GM21576 (cell line): ENCODE results near the gene INPP4A.
"Not testable (repeated sequence)": the region's sequence is repeated elsewhere in the genome, so short reads cannot be mapped to it uniquely, and the experiment has no call there.

Experiments
- ATAC-seq: cut with Tn5 transposase; IDR thresholded peaks from one replicate; pipeline ENCODE4 v1.9.1; 2021; ENCODE audit warnings: mild to moderate bottlenecking, moderate library complexity; ENCODE audit not compliant: unreplicated experiment

The INPP4A gene

GRCh38 chr2:98435670-98436069, 9.0 kb upstream of the INPP4A start:
- not testable (repeated sequence) for ATAC-seq

GRCh38 chr2:98436734-98437133, 7.9 kb upstream of the INPP4A start:
- ATAC-seq = no peak

DNA sequence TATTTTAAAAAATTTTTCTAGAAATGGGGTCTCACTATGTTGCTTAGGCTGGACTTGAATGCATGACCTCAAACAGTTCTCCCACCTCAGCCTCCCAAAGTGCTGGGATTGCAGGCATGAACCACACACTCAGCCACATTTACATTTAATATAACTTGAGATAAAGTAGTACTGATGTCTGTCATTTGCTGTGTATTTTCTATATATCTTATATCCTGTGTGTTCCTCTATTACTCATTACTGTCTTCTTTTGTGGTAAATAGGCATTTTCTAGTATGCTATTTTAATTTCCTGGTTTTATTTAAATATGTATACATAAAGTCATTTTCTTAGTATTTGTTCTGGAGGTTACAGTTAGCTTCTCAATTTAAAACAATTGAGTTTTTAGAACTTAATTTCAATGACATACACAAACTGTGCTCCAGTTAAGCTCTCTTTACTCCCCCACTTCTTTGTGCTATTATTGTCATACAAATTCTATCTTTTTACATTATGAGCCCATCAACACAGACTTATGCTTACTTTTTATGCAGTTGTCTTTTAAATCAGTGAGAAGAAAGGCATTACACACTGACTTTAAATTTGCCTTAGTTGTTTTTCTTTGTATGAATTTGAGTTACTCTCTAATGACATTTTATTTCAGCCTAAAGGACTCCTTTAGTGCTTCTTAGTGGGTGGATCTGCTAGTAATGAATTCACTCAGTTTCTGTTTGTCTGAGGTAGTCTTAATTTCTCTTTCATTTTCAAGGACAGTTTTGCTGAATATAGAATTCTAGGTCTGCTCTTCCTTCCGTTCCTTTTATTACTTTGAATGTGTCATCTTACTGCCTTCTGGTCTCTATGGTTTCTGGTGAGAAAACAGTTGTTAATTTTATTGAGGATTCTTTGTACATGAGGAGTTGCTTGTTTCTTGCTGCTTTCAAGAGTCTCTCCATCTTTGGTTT, 6.2 kb upstream of the INPP4A start:
- ATAC-seq = peak; percentile 91

DNA sequence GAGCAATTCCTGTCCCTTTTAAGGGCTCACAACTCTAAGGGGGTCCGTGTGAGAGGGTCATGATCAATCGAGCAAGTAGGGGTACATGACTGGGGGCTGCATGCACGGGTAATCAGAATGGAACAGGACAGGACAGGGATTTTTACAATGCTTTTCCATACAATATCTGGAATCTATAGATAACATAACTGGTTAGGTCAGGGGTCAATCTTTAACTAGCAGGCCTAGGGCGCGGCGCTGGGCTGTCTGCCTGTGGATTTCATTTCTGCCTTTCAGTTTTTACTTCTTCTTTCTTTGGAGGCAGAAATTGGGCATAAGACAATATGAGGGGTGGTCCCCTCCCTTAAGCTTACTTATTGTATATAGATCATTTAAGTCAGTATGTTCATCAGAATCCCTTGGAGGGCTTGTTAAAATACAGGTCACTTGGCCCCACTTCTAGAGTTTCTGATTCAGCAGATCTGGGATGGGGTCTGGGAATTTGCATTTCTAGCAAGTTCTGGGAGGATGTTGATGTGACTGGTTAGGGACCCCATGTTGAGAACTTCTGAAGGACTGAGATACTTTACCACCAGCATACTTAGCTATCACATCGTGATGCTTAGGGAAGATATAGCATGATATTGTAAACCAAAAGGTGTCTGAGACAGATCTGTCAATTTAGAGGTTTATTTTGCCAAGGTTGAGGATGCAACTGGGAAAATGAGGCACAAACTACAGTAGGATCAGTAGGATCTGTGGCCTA, 2.8 kb upstream of the INPP4A start:
- no peak for ATAC-seq

DNA sequence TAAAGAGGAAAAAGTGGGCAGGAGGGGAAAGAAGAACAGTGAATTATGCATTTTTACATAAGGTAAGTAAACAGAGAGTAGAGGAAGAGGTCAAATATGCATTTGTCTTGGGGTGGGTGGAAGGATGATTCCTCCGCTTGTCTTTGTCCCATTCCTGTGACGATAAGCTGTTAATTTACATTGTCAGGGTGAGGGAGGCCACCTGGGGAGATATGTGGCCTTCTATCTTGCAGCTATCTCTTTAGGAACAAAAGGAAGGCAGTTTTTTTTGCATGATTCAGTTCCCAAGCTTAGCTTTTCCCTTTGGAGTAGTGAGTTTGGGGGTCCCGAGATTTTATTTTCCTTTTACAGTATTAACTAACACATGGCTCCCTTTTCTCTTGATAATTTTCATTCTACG, 2.2 kb upstream of the INPP4A start:
- ATAC-seq = no peak

- peak; percentile 34 for ATAC-seq
Measured at GRCh38 chr2:98445177-98445682, 572 bp downstream of the INPP4A start.

GRCh38 chr2:98445683-98446581, 1.3 kb downstream of the INPP4A start:
- no peak for ATAC-seq

- ATAC-seq = no peak
Measured at GRCh38 chr2:98446850-98447249, 2.2 kb downstream of the INPP4A start.

GRCh38 chr2:98448441-98449145, 3.9 kb downstream of the INPP4A start:
- no peak for ATAC-seq

GRCh38 chr2:98452396-98453027, 7.9 kb downstream of the INPP4A start:
- no peak for ATAC-seq

GRCh38 chr2:98453083-98453482, 8.4 kb downstream of the INPP4A start:
- ATAC-seq = no peak

DNA sequence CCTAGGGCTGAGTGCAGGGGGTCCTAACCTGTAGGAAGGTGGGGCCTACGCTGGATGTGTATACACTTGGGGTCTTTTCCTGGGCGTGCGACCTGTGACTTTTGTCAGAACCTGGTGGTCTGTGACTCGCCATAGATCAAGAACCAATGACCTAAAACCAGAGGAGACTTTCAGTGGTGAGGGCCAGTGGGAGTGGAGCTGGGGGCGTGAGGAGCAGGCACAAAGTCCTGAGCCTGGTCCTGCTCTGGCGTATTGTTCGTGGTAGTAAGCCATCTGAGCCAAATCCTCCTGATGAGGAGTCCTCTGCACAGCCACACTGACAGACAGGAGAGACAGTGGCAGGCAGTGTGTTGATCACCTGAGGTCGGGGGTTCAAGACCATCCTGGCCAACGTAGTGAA, 8.9 kb downstream of the INPP4A start:
- no peak for ATAC-seq

- ATAC-seq = no peak
Measured at GRCh38 chr2:98454073-98454472, 9.4 kb downstream of the INPP4A start.

DNA sequence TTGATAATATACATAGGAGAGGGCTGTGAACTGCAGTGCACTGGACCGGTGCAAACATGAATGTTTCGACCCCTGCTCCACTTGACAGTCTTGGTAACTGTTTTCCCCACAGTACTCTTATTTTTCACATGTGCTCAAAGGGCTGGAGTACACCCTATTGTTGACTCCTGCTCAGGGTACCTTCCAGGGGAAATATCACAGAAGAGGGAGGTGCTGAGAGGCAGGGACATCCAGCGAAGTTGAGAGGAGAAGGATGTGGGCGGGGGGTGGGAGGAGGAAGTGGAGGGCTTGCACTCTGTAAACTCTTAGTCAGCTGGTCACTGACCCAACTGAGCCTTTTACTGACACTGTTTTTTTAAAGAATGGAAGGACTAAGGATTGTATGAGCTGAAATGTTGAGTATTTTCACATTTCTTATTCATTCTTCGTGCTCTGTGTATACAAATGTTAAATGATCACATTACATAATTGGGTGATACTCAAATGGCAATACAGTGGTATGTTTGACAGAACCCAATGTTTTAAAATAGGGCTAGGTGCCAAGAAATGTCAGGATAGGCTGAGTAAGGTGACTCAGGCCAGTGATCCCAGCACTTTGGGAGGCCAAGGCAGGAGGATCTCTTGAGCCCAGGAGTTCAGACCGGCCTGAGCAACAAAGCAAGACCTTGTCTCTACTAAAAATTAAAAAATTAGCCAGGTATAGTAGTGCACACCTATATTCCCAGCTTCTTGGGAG, 10.0 kb downstream of the INPP4A start:
- no peak for ATAC-seq

DNA sequence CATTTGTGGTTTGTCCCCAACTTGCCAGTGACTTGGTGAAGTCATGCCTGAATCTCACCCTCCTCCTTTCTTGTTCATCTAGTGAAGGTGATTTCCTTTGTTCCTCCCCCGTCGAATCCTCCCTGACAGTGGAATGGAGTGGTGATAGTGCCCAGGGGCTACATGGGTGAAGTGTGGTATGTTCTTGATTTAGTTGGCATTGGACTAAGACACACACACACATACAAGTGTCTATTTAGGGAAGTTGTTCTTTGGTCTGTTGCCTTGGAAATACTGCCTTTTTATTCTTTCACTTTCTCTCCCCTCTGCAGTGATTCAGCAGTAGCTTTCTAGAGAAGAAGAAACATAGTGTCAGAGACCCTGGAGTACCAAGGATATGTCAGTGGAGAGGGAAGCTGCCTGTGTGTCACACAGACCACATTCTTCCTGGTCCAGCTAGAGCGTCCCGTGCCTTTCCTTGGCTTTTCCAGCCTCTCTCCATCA, 10.9 kb downstream of the INPP4A start:
- ATAC-seq = peak; percentile 39

- no peak for ATAC-seq
Measured at GRCh38 chr2:98457045-98457696, 12.5 kb downstream of the INPP4A start.

DNA sequence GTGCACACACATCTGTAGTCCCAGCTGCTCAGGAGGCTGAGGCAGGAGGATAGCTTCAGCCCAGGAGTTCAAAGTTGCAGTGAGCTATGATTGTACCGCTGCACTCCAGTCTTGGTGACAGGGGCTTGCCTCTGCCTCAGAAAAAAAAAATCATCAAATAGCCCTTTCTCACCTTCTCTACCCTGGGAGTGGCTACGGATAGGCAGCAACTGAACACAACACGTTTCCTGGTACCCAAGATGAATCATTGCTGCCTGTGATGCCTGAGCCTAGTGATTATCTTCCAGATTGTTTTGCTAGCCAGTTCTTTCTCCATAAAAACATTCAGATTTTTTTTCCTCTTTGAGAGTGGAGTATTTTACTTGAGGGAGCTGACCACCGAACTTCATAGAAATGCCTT, 13.5 kb downstream of the INPP4A start:
- ATAC-seq = no peak

DNA sequence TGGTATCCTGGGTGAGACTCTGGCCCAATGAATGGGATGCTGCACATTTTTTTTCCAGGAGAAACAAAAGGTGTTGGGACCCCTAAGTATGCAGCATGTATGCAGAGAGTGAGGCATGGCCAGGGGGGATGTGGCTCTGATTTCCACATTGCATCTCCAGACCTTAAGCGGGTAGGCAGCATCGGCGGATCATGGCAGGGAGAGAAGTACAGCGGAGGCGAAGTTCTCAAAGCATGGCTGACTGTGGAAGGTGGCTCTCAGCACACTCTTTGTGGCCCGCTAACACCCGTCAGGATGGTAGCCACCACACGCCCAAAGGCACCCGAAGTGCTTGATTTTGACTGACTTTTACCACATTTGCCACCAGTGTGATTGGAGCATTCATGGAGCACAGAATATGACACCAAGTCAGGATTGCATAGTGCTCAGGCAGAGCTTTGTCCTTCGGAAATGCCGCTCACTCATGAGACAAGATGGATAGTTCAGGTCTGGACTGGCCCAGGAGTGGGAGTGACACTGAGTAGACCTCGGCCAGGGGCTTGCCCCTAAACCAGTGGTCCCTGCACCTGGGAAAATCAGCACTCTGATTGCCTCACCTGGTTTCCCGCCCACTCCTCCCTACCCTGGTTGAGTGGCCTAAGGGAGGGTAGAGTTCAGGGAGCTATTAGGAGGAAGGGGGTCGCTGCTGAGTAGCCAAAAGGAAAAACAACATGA, 14.2 kb downstream of the INPP4A start:
- no peak for ATAC-seq
